GM12892 (cell line): ENCODE results near the gene EFNB3.

Source experiments
- POLR2A ChIP-seq: IDR thresholded peaks from 2 replicates; pipeline ENCODE4 v1.6.1; 2011; ENCODE audit warnings: low read depth, low read length, control low read depth
- POLR2AphosphoS5 ChIP-seq: IDR thresholded peaks from 2 replicates; pipeline ENCODE4 v1.6.1; 2011; ENCODE audit warnings: low read depth, low read length, control low read depth

DNA sequence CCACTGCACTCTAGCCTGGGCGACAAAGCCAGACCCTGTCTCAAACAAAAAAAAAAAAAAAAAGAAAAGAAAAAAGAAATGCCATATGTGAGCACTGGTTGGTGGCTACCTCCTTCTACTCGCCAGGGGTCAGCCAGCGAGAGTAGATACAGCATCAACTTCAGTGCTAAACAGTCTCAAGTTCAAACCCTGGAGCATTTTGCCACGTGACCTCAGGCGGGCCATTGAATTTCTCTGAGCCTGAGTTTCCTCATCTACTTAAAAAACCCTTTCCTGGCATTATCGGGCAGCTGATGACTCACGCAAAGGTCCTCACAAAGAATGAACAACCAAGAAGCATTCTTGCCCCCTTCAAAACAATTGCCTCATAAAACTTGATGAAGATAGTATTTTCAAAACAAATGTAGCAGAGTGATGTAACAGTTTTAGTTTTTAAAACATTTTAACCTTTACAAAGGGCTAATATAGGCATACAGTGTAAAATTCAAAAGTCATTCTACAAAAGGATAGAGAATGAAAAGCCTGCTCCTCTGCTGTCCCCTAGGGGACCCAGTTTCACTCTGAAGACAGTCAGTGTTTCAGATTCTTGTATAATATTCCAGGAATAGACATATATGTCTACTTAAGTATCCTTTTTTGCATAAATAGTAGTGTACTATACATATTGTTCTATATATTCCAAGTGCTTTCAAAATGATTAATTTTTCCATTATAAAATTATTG lies 40.9 kb downstream of the EFNB3 start:
- TF ChIP-seq POLR2A (no peak), POLR2AphosphoS5 (no peak)
